Measurements from ENCODE around the gene IL17C.
"Not testable (repeated sequence)": the region's sequence is repeated elsewhere in the genome, so short reads cannot be mapped to it uniquely, and the experiment has no call there.

IL17C gene

GRCh38 chr16:88599825-88600538 is 38.4 kb upstream of the IL17C start:
- H3K4me1 Mint-ChIP-seq (ENCODE audit: low read depth in 2 of 2) = peaks cover 4 to 8% of the 10 kb centered on the region in 2 donors
- no peaks in the 10 kb centered on the region for H3K27me3 Mint-ChIP-seq
- H3K27ac Mint-ChIP-seq = peak overlapping the region in 1 of 2 donors; percentile 45
- DNase-seq (no peak), ATAC-seq (replicated peaks) (no peak)
- H3K36me3 Mint-ChIP-seq (ENCODE audit: insufficient read depth) = peaks cover 57% of the 10 kb centered on the region
- H3K4me3 Mint-ChIP-seq = no peak overlapping the region
- H3K9me3 Mint-ChIP-seq = no peaks in the 10 kb centered on the region

- no peak overlapping the region for H3K4me3 Mint-ChIP-seq
- no peaks in the 10 kb centered on the region for H3K9me3 Mint-ChIP-seq
- peak overlapping the region in 1 of 2 donors; percentile 45 for H3K27ac Mint-ChIP-seq
- ATAC-seq (replicated peaks) (no peak), DNase-seq (no peak)
- H3K36me3 Mint-ChIP-seq (ENCODE audit: insufficient read depth) = peaks cover 57% of the 10 kb centered on the region
- no peaks in the 10 kb centered on the region for H3K27me3 Mint-ChIP-seq
- H3K4me1 Mint-ChIP-seq (ENCODE audit: low read depth in 2 of 2) = peaks cover 4 to 8% of the 10 kb centered on the region in 2 donors
These were observed 37.9 kb upstream of the IL17C start for GRCh38 chr16:88600539-88600896.

- no peaks in the 10 kb centered on the region for H3K9me3 Mint-ChIP-seq
- peak overlapping the region; percentile 45 to 78 for H3K27ac Mint-ChIP-seq
- H3K4me1 Mint-ChIP-seq (ENCODE audit: low read depth in 2 of 2) = peaks cover 5 to 8% of the 10 kb centered on the region in 2 donors
- H3K36me3 Mint-ChIP-seq (ENCODE audit: insufficient read depth) = peaks cover 64% of the 10 kb centered on the region
- no peak overlapping the region for H3K4me3 Mint-ChIP-seq
- H3K27me3 Mint-ChIP-seq = no peaks in the 10 kb centered on the region
- ATAC-seq (replicated peaks) (no peak), DNase-seq (no peak)
These were observed 36.9 kb upstream of the IL17C start for GRCh38 chr16:88601313-88602036.

GRCh38 chr16:88602091-88602490 is 36.3 kb upstream of the IL17C start:
- Mint-ChIP-seq H3K4me3 (no peak overlapping the region), H3K4me1 (ENCODE audit: low read depth in 2 of 2) (peaks cover 7 to 8% of the 10 kb centered on the region in 2 donors), H3K36me3 (ENCODE audit: insufficient read depth) (peaks cover 69% of the 10 kb centered on the region), H3K27ac (peak overlapping the region in 1 of 2 donors; percentile 78), H3K9me3 (no peaks in the 10 kb centered on the region), H3K27me3 (no peaks in the 10 kb centered on the region)
- DNase-seq = no peak
- ATAC-seq (replicated peaks) = no peak

- no peak overlapping the region for H3K4me3 Mint-ChIP-seq
- DNase-seq = no peak
- H3K27me3 Mint-ChIP-seq = no peaks in the 10 kb centered on the region
- peaks cover 73% of the 10 kb centered on the region for H3K36me3 Mint-ChIP-seq (ENCODE audit: insufficient read depth)
- H3K9me3 Mint-ChIP-seq = no peaks in the 10 kb centered on the region
- peaks cover 13% of the 10 kb centered on the region in 2 donors for H3K4me1 Mint-ChIP-seq (ENCODE audit: low read depth in 2 of 2)
- no peak for ATAC-seq (replicated peaks)
- no peak overlapping the region for H3K27ac Mint-ChIP-seq
These were observed 32.9 kb upstream of the IL17C start for GRCh38 chr16:88605186-88606147.

- H3K27ac Mint-ChIP-seq = no peak overlapping the region
- no peak for DNase-seq
- H3K27me3 Mint-ChIP-seq = no peaks in the 10 kb centered on the region
- H3K4me1 Mint-ChIP-seq (ENCODE audit: low read depth in 2 of 2) = peaks cover 15 to 18% of the 10 kb centered on the region in 2 donors
- H3K9me3 Mint-ChIP-seq = no peaks in the 10 kb centered on the region
- no peak for ATAC-seq (replicated peaks)
- peaks cover 72% of the 10 kb centered on the region for H3K36me3 Mint-ChIP-seq (ENCODE audit: insufficient read depth)
- H3K4me3 Mint-ChIP-seq = no peak overlapping the region
These were observed 32.1 kb upstream of the IL17C start for GRCh38 chr16:88606148-88606757.

GRCh38 chr16:88608076-88608475 is 30.3 kb upstream of the IL17C start:
- peak overlapping the region in 1 of 2 donors; percentile 24 for H3K27ac Mint-ChIP-seq
- H3K36me3 Mint-ChIP-seq (ENCODE audit: insufficient read depth) = peaks cover 65% of the 10 kb centered on the region
- ATAC-seq (replicated peaks) (no peak), DNase-seq (no peak)
- H3K27me3 Mint-ChIP-seq = no peaks in the 10 kb centered on the region
- H3K9me3 Mint-ChIP-seq = no peaks in the 10 kb centered on the region
- H3K4me3 Mint-ChIP-seq = no peak overlapping the region
- peaks cover 12 to 16% of the 10 kb centered on the region in 2 donors for H3K4me1 Mint-ChIP-seq (ENCODE audit: low read depth in 2 of 2)

- H3K27me3 Mint-ChIP-seq; ATAC-seq (replicated peaks); H3K4me3 Mint-ChIP-seq; H3K27ac Mint-ChIP-seq; DNase-seq; H3K9me3 Mint-ChIP-seq: not testable (repeated sequence)
- Mint-ChIP-seq H3K4me1 (ENCODE audit: low read depth in 2 of 2) (peaks cover 16 to 27% of the 10 kb centered on the region in 2 donors), H3K36me3 (ENCODE audit: insufficient read depth) (peaks cover 69% of the 10 kb centered on the region)
These were observed 28.9 kb upstream of the IL17C start for GRCh38 chr16:88609426-88609825.

GRCh38 chr16:88610080-88610479 is 28.3 kb upstream of the IL17C start:
- ATAC-seq (replicated peaks) (no peak), DNase-seq (no peak)
- H3K36me3 Mint-ChIP-seq (ENCODE audit: insufficient read depth) = peaks cover 66% of the 10 kb centered on the region
- no peaks in the 10 kb centered on the region for H3K9me3 Mint-ChIP-seq
- H3K27ac Mint-ChIP-seq = peak overlapping the region; percentile 23 to 62
- peaks cover 16 to 30% of the 10 kb centered on the region in 2 donors for H3K4me1 Mint-ChIP-seq (ENCODE audit: low read depth in 2 of 2)
- no peaks in the 10 kb centered on the region for H3K27me3 Mint-ChIP-seq
- H3K4me3 Mint-ChIP-seq = no peak overlapping the region

- peaks cover 67% of the 10 kb centered on the region for H3K36me3 Mint-ChIP-seq (ENCODE audit: insufficient read depth)
- H3K4me1 Mint-ChIP-seq (ENCODE audit: low read depth in 2 of 2) = peaks cover 19 to 30% of the 10 kb centered on the region in 2 donors
- no peak for ATAC-seq (replicated peaks)
- H3K27ac Mint-ChIP-seq = peak overlapping the region in 1 of 2 donors; percentile 62
- H3K9me3 Mint-ChIP-seq = no peaks in the 10 kb centered on the region
- no peak overlapping the region for H3K4me3 Mint-ChIP-seq
- H3K27me3 Mint-ChIP-seq = no peaks in the 10 kb centered on the region
- no peak for DNase-seq
These were observed 27.2 kb upstream of the IL17C start for GRCh38 chr16:88610909-88611812.

- DNase-seq (no peak), ATAC-seq (replicated peaks) (no peak)
- peak overlapping the region; percentile 36 to 49 for H3K27ac Mint-ChIP-seq
- H3K36me3 Mint-ChIP-seq (ENCODE audit: insufficient read depth) = peaks cover 58% of the 10 kb centered on the region
- no peak overlapping the region for H3K4me3 Mint-ChIP-seq
- H3K4me1 Mint-ChIP-seq (ENCODE audit: low read depth in 2 of 2) = peaks cover 16 to 30% of the 10 kb centered on the region in 2 donors
- H3K9me3 Mint-ChIP-seq = no peaks in the 10 kb centered on the region
- no peaks in the 10 kb centered on the region for H3K27me3 Mint-ChIP-seq
These were observed 25.1 kb upstream of the IL17C start for GRCh38 chr16:88613293-88613692.
